Body of pancreas (tissue), 4 donors: ENCODE measurements around the gene MYO1C.

Experiments used
- CTCF ChIP-seq, 7 experiments: fragments of 450-650 bp in 4 of 7; fragments of 200-600 bp in 3 of 7; sonication (generic) in 3 of 7; IDR thresholded peaks; one replicate each; pipeline ENCODE4 v1.5.1; 2016 to 2019; ENCODE audit warnings: antibody characterized with exemption in 7 of 7
- POLR2A ChIP-seq, 3 donors: fragments of 450-650 bp; IDR thresholded peaks; one replicate each; pipeline ENCODE4 v1.6.1; 2016; ENCODE audit warnings: antibody characterized with exemption in 3 of 3, mild to moderate bottlenecking in 2 of 3

DNA sequence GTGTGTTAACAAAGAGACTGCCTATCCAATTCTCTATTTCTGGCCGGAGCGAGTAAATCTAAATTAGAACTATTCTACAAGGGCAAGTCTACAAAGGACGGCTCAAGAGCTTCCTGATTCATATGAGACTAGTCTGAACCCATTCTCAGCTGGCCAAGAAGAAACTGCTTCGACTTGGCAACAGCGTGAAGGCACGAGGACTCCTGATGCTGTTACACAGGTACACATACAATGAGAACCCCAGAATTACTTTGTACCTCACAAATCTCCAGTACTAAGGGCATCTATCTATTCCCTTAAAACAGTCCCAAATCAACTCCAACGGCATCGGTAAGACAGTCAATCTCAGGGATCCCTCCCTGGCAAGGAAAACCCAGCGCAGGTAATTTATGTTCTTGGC is 37.9 kb downstream of the MYO1C start:
- TF ChIP-seq CTCF (IDR thresholded peaks at IDR 0.05), result no peak
- TF ChIP-seq POLR2A (IDR thresholded peaks at IDR 0.05), result no peak
